ENCODE measurements around the gene RCAN2.

Gene RCAN2

DNA sequence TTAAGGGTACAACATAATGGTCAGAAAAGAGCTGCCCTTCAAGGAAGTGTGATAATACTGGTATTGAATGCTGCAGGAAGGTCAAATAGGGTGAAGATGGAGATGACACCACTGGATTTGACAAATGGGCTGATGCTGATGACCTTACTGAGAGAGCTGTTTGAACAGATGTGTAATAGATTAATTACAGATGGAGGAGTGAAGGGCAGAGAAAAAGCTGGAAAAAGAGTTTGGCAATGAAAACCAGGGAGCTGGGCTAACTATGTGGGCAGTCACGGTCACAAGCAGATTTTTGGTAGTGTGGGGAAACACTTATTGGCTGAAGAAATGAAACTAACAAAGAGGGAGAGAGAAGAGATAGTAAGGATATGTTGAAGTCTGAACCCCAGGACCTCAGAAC, 236.9 kb downstream of the RCAN2 start:
- no peak for DNase-seq (ENCODE audit: low read depth)

- no peak for DNase-seq (ENCODE audit: low read depth)
Observed at GRCh38 chr6:46251583-46252339, 239.5 kb downstream of the RCAN2 start.

DNA sequence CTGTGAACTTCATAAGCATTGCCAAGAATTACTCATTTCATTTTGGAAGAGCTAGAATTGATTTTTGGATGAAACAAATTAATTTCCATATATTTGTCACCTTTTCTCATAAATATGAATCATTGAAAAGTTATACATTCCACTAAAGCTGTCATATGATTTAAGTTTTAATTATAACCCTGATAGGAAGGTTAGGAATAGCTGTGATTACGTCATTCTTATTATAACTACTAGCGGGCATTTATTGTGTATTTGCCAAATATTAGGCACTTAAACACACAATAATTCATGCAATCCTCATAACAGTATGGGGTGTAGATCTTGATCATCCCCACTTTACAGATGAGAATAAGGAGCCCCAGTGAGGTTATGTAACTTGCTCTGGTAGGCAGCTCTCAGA, 243.1 kb downstream of the RCAN2 start:
- no peak for DNase-seq (ENCODE audit: low read depth)

GRCh38 chr6:46246727-46247126, 244.5 kb downstream of the RCAN2 start:
- no peak for DNase-seq (ENCODE audit: low read depth)

DNA sequence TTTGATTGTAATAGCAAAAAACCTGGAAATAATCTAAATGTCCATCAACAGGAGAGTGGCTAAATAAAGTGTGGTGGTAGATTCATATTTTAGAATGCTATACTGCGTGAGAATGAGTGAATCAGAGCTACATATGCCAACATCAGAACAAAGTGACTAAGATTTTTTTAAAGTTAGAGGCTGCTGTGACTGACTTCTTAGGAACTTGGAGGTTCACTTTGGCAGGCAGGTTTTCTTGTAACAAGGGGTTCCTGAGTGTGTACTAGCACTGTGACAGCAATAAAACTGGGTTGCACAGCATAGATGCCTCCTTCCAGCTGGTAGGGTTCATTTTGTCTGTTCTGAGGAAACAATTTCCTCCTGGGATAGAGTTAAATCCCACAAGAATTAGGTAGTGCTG, 245.2 kb downstream of the RCAN2 start:
- DNase-seq (ENCODE audit: low read depth) = no peak

DNA sequence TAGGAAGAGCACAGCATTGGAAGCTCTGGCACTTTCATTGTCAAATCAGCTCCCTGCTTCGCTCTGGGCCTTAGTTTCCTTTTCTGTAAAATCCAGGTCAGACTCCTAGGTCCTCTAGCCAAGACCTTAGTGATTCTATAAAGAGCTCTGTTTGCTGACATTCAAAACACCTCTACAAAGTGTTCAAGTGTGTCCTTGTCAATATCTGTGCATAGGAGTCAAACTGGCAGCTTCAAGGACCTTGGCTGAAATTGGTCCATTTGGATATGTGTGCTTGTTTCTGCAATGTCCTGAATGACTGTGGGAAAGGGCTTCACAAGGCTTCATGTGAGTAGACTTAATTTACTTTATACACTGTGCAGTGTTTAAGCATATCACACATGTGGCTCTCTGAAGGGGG, 246.6 kb downstream of the RCAN2 start:
- DNase-seq (ENCODE audit: low read depth) = no peak

- DNase-seq (ENCODE audit: low read depth) = no peak
Observed at GRCh38 chr6:46243754-46244153, 247.5 kb downstream of the RCAN2 start.

GRCh38 chr6:46242921-46243320, 248.3 kb downstream of the RCAN2 start:
- no peak for DNase-seq (ENCODE audit: low read depth)

DNA sequence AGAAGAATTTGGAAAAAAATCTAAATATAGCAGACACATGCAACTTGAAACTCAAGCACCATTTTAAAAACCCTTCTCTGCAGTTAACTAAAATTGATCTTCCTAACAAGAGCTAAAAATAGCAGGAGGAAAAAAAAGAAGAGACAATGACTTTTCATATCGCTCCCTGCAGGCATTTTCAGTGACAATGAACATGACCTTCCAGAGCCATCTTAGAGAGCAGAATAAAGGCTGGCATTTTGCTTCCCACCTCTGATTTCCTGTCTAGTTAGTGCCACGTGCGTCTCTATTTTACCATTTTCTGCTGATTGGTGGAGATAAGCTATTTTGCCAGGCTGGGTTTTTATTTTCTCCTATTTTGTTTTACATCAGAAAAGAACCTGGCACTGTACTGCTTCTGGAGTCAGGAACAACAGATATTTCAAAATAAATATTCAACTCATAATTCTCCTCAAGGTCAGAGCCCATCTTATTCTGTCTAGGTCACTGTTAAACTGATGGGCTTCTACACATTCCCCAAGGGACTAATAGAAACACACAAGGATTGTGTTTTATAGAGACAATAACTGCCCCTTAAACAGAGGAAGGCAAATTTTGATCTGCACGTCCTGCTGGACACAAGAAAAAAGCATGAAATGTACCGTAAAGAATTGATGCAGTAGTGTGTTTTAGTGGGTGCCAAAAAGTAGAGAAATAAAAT, 250.2 kb downstream of the RCAN2 start:
- no peak for DNase-seq (ENCODE audit: low read depth)

- no peak for DNase-seq (ENCODE audit: low read depth)
Observed at GRCh38 chr6:46236752-46237151, 254.5 kb downstream of the RCAN2 start.

- no peak for DNase-seq (ENCODE audit: low read depth)
Observed at GRCh38 chr6:46235242-46235641, 256.0 kb downstream of the RCAN2 start.

GRCh38 chr6:46234700-46235099, 256.5 kb downstream of the RCAN2 start:
- DNase-seq (ENCODE audit: low read depth) = no peak

DNA sequence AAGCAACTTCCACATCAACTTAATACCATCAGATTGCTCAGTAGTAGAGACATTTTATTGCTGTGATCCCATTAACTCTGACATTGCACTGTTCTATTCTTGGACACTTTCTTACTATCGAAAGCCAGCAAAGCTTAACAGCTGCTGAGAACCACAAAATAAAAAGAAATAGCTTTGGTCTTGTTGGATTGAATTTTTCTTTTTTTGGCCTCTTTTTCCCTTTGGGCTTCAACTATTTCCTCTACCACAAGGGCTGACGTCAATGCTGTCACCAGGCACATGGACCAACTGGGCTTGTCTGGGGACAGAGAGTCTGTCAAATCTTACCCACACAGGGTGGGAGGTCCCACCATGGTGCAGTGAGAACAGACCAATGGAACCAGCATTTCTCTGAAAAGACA, 257.1 kb downstream of the RCAN2 start:
- DNase-seq (ENCODE audit: low read depth) = no peak

DNA sequence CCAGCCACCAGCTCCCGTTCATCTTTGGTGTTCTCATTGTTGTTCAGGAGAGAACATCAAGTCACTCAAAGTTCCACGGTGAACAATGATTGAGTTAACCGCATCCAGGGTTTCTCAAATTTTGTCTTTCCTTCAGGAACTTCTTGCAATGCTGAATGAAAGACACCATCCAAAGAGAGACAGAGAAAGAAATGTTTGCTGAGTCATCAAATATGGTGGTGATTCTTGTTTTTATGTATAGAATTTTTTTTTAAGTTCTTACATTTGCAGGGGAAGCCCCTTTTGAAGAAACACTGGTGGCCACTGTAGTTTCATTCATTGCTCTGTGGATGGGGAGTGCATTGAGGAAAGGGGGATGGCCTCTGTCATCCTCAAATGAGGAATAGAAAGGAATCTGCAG, 258.1 kb downstream of the RCAN2 start:
- DNase-seq (ENCODE audit: low read depth) = no peak

DNA sequence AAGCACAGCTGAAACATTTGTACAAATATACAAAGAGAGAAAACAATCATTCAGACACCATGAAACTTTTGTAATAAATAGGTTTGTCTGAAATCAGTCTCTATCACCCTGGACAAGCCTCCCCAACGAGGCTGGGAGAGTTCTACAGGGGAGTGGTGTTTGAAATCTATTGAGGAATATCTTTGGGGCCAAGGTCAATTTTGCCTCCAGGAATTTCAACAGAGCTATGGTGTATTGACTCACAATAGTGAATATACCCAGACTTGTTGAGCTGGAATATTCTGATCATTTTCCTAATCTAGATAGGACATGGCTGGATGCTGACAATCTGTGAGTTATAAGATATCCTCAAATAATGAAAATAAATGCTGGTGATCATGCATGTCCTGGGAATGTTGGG, 269.0 kb downstream of the RCAN2 start:
- DNase-seq (ENCODE audit: low read depth) = no peak

- no peak for DNase-seq (ENCODE audit: low read depth)
Observed at GRCh38 chr6:46221222-46221793, 269.9 kb downstream of the RCAN2 start.

DNA sequence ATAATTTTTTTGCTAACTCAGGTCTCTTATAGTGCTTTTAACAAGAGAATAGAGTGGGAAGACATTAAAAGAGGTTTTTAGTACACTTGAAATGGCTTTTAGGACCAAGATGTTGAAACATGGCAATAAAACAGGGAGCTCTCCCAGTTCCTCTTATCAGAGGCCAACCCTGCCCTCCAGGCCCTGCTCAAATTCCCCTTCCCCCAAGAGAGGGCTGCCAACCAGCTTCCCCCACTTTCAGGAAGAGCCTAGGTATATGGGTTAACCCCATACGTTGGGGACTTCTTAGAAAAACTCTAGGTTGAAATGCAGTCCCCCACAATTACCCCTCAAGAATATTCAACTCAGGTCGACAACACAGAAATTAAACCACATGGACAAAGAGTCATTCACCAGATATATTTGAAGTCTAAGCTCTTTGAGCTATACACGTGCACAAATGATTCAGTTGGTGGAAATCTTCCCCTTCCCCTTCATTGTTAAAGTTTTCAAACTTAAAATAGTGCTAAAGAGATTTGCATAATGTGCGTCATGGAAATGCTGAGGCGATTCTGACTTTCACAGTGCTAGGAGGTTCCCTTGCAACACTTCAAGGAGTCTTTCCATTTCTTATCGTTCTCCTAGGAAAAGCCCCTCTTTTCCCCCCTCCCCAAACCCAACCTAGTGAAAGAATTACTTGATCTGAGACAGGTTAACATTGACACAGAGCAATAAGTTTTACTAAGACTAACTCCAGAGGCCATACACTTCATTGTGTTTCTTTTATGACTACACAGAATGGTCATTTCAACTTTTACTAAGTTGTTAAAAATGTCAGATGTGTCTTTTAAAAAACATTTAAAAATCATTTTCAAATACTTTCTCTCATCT, 270.7 kb downstream of the RCAN2 start:
- DNase-seq (ENCODE audit: low read depth) = no peak

DNA sequence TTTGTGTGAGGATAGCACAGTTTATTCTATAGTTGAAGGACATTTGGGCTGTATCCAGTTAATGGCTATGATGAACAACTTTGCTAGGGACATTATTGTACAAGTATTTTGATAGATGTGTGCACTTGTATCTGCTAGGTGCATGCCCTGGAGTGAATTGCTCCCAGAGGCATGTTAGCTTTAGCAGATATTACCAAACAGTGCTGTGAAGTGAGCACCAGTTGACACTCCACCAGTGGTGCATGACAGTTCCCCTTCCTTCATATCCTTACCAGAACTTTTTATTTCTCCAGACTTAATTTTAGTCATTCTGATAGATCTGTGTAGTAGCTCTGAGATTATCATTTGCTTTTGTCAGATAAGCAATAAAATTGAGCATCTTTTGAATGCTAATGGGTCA, 271.6 kb downstream of the RCAN2 start:
- no peak for DNase-seq (ENCODE audit: low read depth)

DNA sequence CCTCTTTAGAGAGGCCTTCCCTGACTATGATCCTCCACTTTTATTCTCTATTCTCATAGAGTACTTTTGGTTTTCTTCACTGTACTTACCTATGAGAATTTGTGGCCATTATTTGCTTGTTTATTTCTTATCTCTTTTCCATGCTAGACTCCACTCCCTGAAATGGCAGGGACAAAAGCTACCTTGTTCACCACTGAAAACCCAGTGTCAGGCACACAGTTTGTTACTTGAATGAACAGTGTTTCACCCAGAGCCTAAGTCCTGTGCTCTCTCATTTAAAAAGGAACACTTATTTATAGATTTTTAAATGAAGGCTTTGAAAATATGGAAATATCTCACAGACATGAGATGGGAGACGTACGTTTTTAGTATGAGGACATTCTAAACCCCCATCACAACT, 272.8 kb downstream of the RCAN2 start:
- no peak for DNase-seq (ENCODE audit: low read depth)

GRCh38 chr6:46217671-46218131, 273.5 kb downstream of the RCAN2 start:
- no peak for DNase-seq (ENCODE audit: low read depth)

GRCh38 chr6:46216879-46217278, 274.4 kb downstream of the RCAN2 start:
- no peak for DNase-seq (ENCODE audit: low read depth)

GRCh38 chr6:46215777-46216176, 275.5 kb downstream of the RCAN2 start:
- DNase-seq (ENCODE audit: low read depth) = no peak

Data from activated gamma-delta T cell treated with anti-CD3 and anti-CD28 coated beads, Interleukin-2, amount 50 U/mL, for 16 hours (primary cell).